ENCODE results near the gene ATP10A. TPM values are rescaled to one million over a fixed set of nuclear protein-coding genes. Genes with fewer than 3 reads are reported as not detected.

Gene ATP10A
- total and polyA plus RNA-seq, 12 donors, result 0.67 to 31.8 (median 16.1) TPM

GRCh38 chr15:25844076-25844475 is 19.1 kb downstream of the ATP10A start:
- no peaks in the 10 kb centered on the region for H3K27me3 ChIP-seq
- no peaks in the 10 kb centered on the region for H3K36me3 ChIP-seq (replicated peaks in 1 of 2)
- TF ChIP-seq CTCF (IDR thresholded peaks at IDR 0.05), result no peak
- no peak for TF ChIP-seq POLR2A (IDR thresholded peaks at IDR 0.05)
- H3K9me3 ChIP-seq (replicated peaks in 1 of 3), result no peaks in the 10 kb centered on the region
- 76 to 87% (median 85%) methylated on average over 7 of the region's 7 CpGs for WGBS, 4 donors
- H3K4me1 ChIP-seq (replicated peaks in 1 of 2), result peaks cover 0 to 4% of the 10 kb centered on the region in 2 donors
- intact Hi-C loops (cut with DNase I), result no loop called here
- H3K27ac ChIP-seq, result no peak overlapping the region
- H3K4me3 ChIP-seq, result no peak overlapping the region
- DNase-seq, result no peak

- no peaks in the 10 kb centered on the region for H3K9me3 ChIP-seq (replicated peaks in 1 of 3)
- H3K4me1 ChIP-seq (replicated peaks in 1 of 2), result no peaks in the 10 kb centered on the region
- no peaks in the 10 kb centered on the region for H3K36me3 ChIP-seq (replicated peaks in 1 of 2)
- TF ChIP-seq POLR2A (IDR thresholded peaks at IDR 0.05) (no peak), CTCF (IDR thresholded peaks at IDR 0.05) (no peak)
- H3K4me3 ChIP-seq, result no peak overlapping the region
- no peak overlapping the region for H3K27ac ChIP-seq
- intact Hi-C loops (cut with DNase I), result no loop called here
- 80 to 94% (median 88%) methylated on average over 10 of the region's 10 CpGs for WGBS, 4 donors
- H3K27me3 ChIP-seq, result no peaks in the 10 kb centered on the region
- no peak for DNase-seq
These were observed 23.4 kb downstream of the ATP10A start for GRCh38 chr15:25839638-25840156.

- no peak overlapping the region for H3K27ac ChIP-seq
- no peaks in the 10 kb centered on the region for H3K27me3 ChIP-seq
- H3K4me3 ChIP-seq, result no peak overlapping the region
- H3K9me3 ChIP-seq (replicated peaks in 1 of 3), result no peaks in the 10 kb centered on the region
- intact Hi-C loops (cut with DNase I), result no loop called here
- 49 to 83% (median 65%) methylated on average over 4 of the region's 4 CpGs for WGBS, 4 donors
- no peaks in the 10 kb centered on the region for H3K4me1 ChIP-seq (replicated peaks in 1 of 2)
- H3K36me3 ChIP-seq (replicated peaks in 1 of 2), result no peaks in the 10 kb centered on the region
- TF ChIP-seq POLR2A (IDR thresholded peaks at IDR 0.05) (no peak), CTCF (IDR thresholded peaks at IDR 0.05) (no peak)
- DNase-seq, result no peak
These were observed 24.3 kb downstream of the ATP10A start for GRCh38 chr15:25838871-25839195.

GRCh38 chr15:25838191-25838870 is 24.8 kb downstream of the ATP10A start:
- Histone ChIP-seq H3K27me3 (no peaks in the 10 kb centered on the region), H3K36me3 (replicated peaks in 1 of 2) (no peaks in the 10 kb centered on the region), H3K27ac (no peak overlapping the region), H3K4me3 (no peak overlapping the region), H3K9me3 (replicated peaks in 1 of 3) (no peaks in the 10 kb centered on the region), H3K4me1 (replicated peaks in 1 of 2) (no peaks in the 10 kb centered on the region)
- TF ChIP-seq CTCF (IDR thresholded peaks at IDR 0.05) (no peak), POLR2A (IDR thresholded peaks at IDR 0.05) (no peak)
- WGBS, 4 donors, result 59 to 73% (median 65%) methylated on average over 7 to 8 of the region's 8 CpGs
- intact Hi-C loops (cut with DNase I), result no loop called here
- DNase-seq, result no peak

All from adrenal gland (tissue), 12 donors.